ENCODE data around the gene TPRKB. TPM values are rescaled to one million over a fixed set of nuclear protein-coding genes. Genes with fewer than 3 reads are reported as not detected.
"Not testable (repeated sequence)": the region's sequence is repeated elsewhere in the genome, so short reads cannot be mapped to it uniquely, and the experiment has no call there.

TPRKB gene
- total RNA-seq, 1 donor from 2014 or later = 17.3 TPM

DNA sequence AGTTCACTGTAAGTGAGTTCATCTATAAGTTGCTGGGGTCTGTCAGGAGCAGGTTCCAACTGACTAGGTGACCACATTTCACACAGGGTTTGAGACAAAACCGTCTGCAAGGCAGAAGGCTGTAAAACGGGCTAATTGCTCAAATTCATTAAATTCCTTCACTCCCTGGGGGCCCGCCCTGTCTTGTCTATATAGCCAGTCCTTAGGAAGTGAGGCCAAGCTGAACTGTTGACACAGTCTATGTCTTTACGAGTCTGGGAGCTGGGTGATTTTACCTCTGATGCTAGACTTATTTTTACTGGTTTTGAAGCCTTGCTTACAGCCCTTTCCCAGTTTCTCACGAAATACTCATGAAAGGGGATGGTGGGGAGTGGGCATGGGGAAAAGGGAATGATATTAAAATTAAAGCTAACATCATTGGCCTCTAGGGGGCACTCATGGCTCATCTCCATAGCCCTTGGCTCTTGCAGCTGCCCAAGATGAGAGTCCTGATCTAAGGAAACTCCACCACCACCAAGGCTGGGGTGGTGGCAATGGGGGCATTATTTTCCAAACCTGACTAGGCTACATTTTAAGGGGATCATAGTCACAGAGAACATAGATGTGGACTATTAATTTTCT, 57.1 kb downstream of the TPRKB start:
- H3K36me3 ChIP-seq; H3K4me1 ChIP-seq; H3K27ac ChIP-seq; DNase-seq; H3K9me3 ChIP-seq; H3K27me3 ChIP-seq (ENCODE audit: low read depth); H3K4me3 ChIP-seq; intact Hi-C loops (cut with DNase I): not testable (repeated sequence)
- peak in 1 of 2 donors; percentile 46 for ATAC-seq
- TF ChIP-seq, protein P1, sequence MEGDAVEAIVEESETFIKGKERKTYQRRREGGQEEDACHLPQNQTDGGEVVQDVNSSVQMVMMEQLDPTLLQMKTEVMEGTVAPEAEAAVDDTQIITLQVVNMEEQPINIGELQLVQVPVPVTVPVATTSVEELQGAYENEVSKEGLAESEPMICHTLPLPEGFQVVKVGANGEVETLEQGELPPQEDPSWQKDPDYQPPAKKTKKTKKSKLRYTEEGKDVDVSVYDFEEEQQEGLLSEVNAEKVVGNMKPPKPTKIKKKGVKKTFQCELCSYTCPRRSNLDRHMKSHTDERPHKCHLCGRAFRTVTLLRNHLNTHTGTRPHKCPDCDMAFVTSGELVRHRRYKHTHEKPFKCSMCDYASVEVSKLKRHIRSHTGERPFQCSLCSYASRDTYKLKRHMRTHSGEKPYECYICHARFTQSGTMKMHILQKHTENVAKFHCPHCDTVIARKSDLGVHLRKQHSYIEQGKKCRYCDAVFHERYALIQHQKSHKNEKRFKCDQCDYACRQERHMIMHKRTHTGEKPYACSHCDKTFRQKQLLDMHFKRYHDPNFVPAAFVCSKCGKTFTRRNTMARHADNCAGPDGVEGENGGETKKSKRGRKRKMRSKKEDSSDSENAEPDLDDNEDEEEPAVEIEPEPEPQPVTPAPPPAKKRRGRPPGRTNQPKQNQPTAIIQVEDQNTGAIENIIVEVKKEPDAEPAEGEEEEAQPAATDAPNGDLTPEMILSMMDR (IDR thresholded peaks at IDR 0.05) = peak; percentile 48

Other genes starting within 250 kb of the TPRKB start
- gene NAT8, start 94.9 kb downstream of the TPRKB start, total RNA-seq = not detected
- 17.6 TPM for gene DUSP11, start 42.8 kb upstream of the TPRKB start, total RNA-seq
- gene C2orf78, start 46.8 kb upstream of the TPRKB start, total RNA-seq = not detected
- gene STAMBP, start 91.6 kb upstream of the TPRKB start, total RNA-seq = 31.3 TPM
- gene ACTG2, start 155.7 kb upstream of the TPRKB start, total RNA-seq = 22.2 TPM
- gene DGUOK, start 189.5 kb upstream of the TPRKB start, total RNA-seq = 38.0 TPM
- 21.5 TPM for gene TET3, start 247.6 kb upstream of the TPRKB start, total RNA-seq

All from lower lobe of right lung (tissue), 2 donors.